Measurements from ENCODE around the gene NPAS2.

Gene NPAS2

DNA sequence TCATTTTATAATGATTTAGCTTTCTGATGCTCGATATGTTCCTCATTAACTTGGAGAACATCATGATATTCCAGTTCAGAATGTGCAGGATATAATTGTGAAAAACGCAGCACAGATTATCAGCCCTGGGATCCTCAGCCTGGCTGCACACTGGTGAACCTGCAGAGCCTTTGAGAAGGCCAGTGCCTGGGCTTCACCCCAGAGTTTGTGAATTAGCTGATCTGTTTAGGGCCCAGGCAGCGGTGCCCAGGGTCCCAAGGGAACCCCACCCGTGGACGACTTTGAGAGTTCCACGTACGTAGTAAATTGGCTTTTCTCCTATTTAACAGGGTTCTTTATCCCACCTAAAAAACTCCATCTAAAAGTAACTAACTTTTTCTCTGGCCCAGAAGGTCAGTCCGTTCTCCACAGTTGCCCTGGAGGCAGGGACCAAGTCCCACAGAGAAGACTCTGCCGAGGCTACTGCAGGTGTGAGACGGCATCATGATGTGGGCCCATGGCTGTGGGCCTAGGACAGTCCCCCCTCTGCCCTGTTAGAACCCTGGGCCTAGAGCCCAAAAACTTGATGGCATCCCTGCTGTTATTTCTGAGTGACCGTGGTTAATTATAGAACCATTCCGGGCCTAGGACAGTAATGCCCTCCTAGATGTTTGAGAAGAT lies 142.6 kb downstream of the NPAS2 start:
- H3K4me3 ChIP-seq (replicated peaks; ENCODE audit: low read depth, low read length): no peak overlapping the region
- TF ChIP-seq, protein P1, sequence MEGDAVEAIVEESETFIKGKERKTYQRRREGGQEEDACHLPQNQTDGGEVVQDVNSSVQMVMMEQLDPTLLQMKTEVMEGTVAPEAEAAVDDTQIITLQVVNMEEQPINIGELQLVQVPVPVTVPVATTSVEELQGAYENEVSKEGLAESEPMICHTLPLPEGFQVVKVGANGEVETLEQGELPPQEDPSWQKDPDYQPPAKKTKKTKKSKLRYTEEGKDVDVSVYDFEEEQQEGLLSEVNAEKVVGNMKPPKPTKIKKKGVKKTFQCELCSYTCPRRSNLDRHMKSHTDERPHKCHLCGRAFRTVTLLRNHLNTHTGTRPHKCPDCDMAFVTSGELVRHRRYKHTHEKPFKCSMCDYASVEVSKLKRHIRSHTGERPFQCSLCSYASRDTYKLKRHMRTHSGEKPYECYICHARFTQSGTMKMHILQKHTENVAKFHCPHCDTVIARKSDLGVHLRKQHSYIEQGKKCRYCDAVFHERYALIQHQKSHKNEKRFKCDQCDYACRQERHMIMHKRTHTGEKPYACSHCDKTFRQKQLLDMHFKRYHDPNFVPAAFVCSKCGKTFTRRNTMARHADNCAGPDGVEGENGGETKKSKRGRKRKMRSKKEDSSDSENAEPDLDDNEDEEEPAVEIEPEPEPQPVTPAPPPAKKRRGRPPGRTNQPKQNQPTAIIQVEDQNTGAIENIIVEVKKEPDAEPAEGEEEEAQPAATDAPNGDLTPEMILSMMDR (IDR thresholded peaks at IDR 0.05; ENCODE audit: low read length, missing control alignments): no peak
- no peak for DNase-seq (ENCODE audit: low read depth)

DNA sequence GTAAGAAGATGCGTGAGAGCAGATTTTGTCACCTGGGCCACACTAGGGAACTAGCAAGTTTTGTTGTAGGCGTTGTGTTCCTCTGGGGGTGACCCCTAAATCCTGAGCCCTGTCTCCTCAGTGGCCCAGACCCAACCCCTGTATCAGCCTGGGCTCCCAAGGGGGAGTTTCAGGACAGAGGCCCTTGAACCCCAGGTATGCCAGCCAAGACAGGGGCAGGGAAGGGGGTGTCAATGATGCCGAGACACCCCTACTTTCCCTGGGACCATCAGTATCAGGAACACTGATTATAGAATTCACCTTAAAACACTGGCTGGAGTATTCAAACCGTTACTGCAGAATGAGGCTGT lies 143.1 kb downstream of the NPAS2 start:
- no peak overlapping the region for H3K4me3 ChIP-seq (replicated peaks; ENCODE audit: low read depth, low read length)
- TF ChIP-seq, protein P1 (IDR thresholded peaks at IDR 0.05; ENCODE audit: low read length, missing control alignments): no peak
- DNase-seq (ENCODE audit: low read depth): no peak

DNA sequence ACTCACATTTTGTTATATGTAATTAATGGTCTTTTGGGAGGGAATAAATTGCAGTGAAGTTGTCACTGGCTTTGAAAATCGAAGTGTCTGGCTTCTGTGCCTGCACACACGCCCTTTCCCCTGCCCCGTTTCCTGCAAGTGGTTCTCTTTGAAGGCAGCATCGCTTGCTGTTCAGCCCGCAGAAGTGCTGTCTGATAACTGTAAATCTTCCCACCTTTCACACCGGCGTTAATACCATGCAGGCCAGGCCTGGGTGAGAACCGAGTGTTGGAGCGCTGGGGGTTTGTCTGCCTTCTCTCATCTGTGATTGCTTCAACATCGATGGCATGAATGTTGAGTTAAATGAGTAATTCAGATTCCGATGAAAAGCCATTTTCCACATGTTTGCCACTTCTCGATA lies 144.3 kb downstream of the NPAS2 start:
- TF ChIP-seq, protein P1 (IDR thresholded peaks at IDR 0.05; ENCODE audit: low read length, missing control alignments): no peak
- no peak overlapping the region for H3K4me3 ChIP-seq (replicated peaks; ENCODE audit: low read depth, low read length)
- no peak for DNase-seq (ENCODE audit: low read depth)

DNA sequence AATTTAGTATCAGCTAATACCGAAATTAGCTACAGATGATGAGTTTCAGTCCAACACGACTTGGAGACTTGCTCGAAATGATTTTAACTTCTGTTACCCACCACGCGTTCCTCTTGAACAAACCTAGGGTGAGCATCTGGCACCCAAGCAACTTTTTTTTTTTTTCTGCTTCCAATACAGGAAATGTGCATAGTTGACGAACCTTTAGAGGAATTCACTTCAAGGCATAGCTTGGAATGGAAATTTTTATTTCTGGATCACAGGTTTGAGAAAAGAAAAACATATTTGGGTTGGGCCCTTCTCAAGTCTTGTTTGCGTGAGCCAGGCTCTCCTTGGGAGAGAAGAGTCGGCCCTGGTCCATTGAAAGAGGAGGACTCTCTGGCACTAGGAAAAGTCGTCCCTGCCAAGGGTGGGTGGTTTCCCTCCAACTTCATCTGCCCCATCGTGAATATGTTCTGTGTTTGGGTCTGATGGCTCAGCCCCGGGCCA lies 144.8 kb downstream of the NPAS2 start:
- TF ChIP-seq, protein P1 (IDR thresholded peaks at IDR 0.05; ENCODE audit: low read length, missing control alignments): no peak
- no peak overlapping the region for H3K4me3 ChIP-seq (replicated peaks; ENCODE audit: low read depth, low read length)
- DNase-seq (ENCODE audit: low read depth): no peak

DNA sequence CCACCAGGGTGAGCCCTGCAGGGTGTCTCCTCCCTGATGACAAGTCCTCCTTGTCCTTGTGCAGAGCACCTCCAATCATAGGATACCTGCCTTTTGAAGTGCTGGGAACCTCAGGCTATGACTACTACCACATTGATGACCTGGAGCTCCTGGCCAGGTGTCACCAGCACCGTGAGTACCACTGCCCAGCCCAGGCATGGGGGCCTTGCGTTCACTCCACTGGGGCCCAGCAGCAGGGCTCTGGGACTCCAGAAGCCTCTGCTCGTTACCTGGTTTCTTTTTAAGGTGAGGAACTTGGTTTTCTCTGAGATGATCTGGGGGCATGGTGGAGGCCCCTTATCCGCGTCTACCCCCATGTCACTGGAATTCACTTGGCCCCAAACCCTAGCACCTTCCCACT lies 145.7 kb downstream of the NPAS2 start:
- TF ChIP-seq, protein P1 (IDR thresholded peaks at IDR 0.05; ENCODE audit: low read length, missing control alignments): no peak
- H3K4me3 ChIP-seq (replicated peaks; ENCODE audit: low read depth, low read length): no peak overlapping the region
- no peak for DNase-seq (ENCODE audit: low read depth)

DNA sequence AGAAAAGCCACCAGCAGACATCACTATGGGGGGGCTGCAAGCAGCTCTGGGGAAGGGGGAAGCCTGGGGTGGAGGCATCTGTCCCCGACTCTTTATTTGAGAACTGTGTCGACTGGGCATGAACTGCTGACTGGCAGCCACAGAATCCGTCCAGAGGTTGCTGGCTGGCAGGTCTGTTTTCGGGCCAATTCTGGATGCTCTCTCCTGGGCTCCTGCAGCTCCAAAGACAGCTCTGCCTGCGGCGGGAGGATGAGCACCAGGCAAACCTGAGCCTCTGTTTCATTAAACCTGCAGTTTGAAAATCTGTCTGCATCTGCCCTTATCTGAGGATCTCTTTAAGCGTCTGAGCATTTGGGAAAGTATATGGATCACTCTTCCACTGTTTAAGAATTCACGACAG lies 147.8 kb downstream of the NPAS2 start:
- TF ChIP-seq, protein P1 (IDR thresholded peaks at IDR 0.05; ENCODE audit: low read length, missing control alignments): no peak
- DNase-seq (ENCODE audit: low read depth): no peak
- H3K4me3 ChIP-seq (replicated peaks; ENCODE audit: low read depth, low read length): no peak overlapping the region
